HUES64 (cell line): ENCODE data around the gene VAMP8.
"Not testable (repeated sequence)": the region's sequence is repeated elsewhere in the genome, so short reads cannot be mapped to it uniquely, and the experiment has no call there.

Experiments
- H3K27ac ChIP-seq: 2 replicates; pipeline ENCODE4 v1.7.0; 2013; ENCODE audit warnings: low read depth, low read length, inconsistent platforms
- H3K27me3 ChIP-seq: 2 replicates; pipeline ENCODE4 v1.6.1; 2013; ENCODE audit warnings: mild to moderate bottlenecking, low read length; ENCODE audit not compliant: insufficient read depth
- H3K36me3 ChIP-seq: 2 replicates; pipeline ENCODE4 v1.6.1; 2013; ENCODE audit warnings: mild to moderate bottlenecking, low read length; ENCODE audit not compliant: insufficient read depth
- H3K4me1 ChIP-seq: 2 replicates; pipeline ENCODE4 v1.6.1; 2013; ENCODE audit warnings: mild to moderate bottlenecking, low read length, moderate library complexity; ENCODE audit not compliant: insufficient read depth
- H3K4me3 ChIP-seq: 2 replicates; pipeline ENCODE4 v1.5.1; 2013; ENCODE audit warnings: mild to moderate bottlenecking, low read length, moderate library complexity
- H3K9ac ChIP-seq: 2 replicates; pipeline ENCODE4 v1.6.1; 2013; ENCODE audit warnings: mild to moderate bottlenecking, low read depth, low read length
- H3K9me3 ChIP-seq: 2 replicates; pipeline ENCODE4 v1.6.1; 2013; ENCODE audit warnings: low read depth, low read length; ENCODE audit not compliant: insufficient read depth
- WGBS: fragments of 150-250, 120-280 bp; methylation state at CpG from one replicate; pipeline ENCODE4 v1.1.7; 2013; ENCODE audit warnings: missing lambda C conversion rate; 5-methylcytosine and 5-hydroxymethylcytosine counted together

The VAMP8 gene

GRCh38 chr2:85611705-85612587 lies 34.6 kb downstream of the VAMP8 start, which contains the start of gene C2orf68:
Gene C2orf68 (minus strand): TSS chr2:85612066. CDS start chr2:85611984, 82 bp downstream.
- H3K4me3 ChIP-seq: peak within 1 kb of the TSS; percentile 85
- H3K27ac ChIP-seq: peak within 1 kb of the TSS; percentile 82
- peaks cover 2% of the 10 kb centered on the region; the same call in 1 of the 2 replicates for H3K4me1 ChIP-seq
- H3K9me3 ChIP-seq: no peaks in the 10 kb centered on the region
- H3K27me3 ChIP-seq: no peaks in the 10 kb centered on the region
- WGBS: 12% methylated on average over 72 of the region's 73 CpGs
- H3K9ac ChIP-seq: peak within 1 kb of the TSS; percentile 74
- peaks cover 31% of the 10 kb centered on the region for H3K36me3 ChIP-seq

- peaks cover 3% of the 10 kb centered on the region; the same call in 1 of the 2 replicates for H3K4me1 ChIP-seq
- H3K9ac ChIP-seq: no peak overlapping the region
- H3K27me3 ChIP-seq: no peaks in the 10 kb centered on the region
- H3K4me3 ChIP-seq: no peak overlapping the region
- 96% methylated on average over 9 of the region's 10 CpGs for WGBS
- H3K9me3 ChIP-seq: no peaks in the 10 kb centered on the region
- H3K27ac ChIP-seq: no peak overlapping the region
- peaks cover 20% of the 10 kb centered on the region for H3K36me3 ChIP-seq
Observed at GRCh38 chr2:85613717-85614515, 36.5 kb downstream of the VAMP8 start.

- not testable (repeated sequence) for H3K9me3 ChIP-seq, H3K4me1 ChIP-seq, H3K4me3 ChIP-seq, H3K27me3 ChIP-seq, H3K27ac ChIP-seq, H3K9ac ChIP-seq
- WGBS: over 99% methylated on average over 7 of the region's 7 CpGs
- H3K36me3 ChIP-seq: peaks cover 22% of the 10 kb centered on the region
Observed at GRCh38 chr2:85614757-85615156, 37.4 kb downstream of the VAMP8 start.

- H3K27ac ChIP-seq: no peak overlapping the region
- H3K4me3 ChIP-seq: peak overlapping the region; percentile 82; the same call in 1 of the 2 replicates
- H3K9ac ChIP-seq: no peak overlapping the region
Observed at GRCh38 chr2:85615413-85615728, 38.0 kb downstream of the VAMP8 start.

GRCh38 chr2:85617723-85618122 lies 40.3 kb downstream of the VAMP8 start:
- WGBS: 92% methylated on average over 5 of the region's 5 CpGs
- H3K9me3 ChIP-seq, H3K27ac ChIP-seq, H3K9ac ChIP-seq, H3K4me1 ChIP-seq, H3K27me3 ChIP-seq: not testable (repeated sequence)
- Histone ChIP-seq H3K36me3 (peaks cover 46% of the 10 kb centered on the region), H3K4me3 (peak overlapping the region; percentile 82)

More at GRCh38 chr2:85615413-85615728, 38.0 kb downstream of the VAMP8 start:
- peaks cover 24% of the 10 kb centered on the region for H3K36me3 ChIP-seq
- H3K4me1 ChIP-seq: peaks cover 3% of the 10 kb centered on the region; the same call in 1 of the 2 replicates
- WGBS: 92% methylated on average over 17 of the region's 17 CpGs
- no peaks in the 10 kb centered on the region for H3K9me3 ChIP-seq
- no peaks in the 10 kb centered on the region for H3K27me3 ChIP-seq

- Histone ChIP-seq H3K4me1 (peaks cover 3% of the 10 kb centered on the region; the same call in 1 of the 2 replicates), H3K36me3 (peaks cover 65% of the 10 kb centered on the region), H3K27ac (no peak overlapping the region), H3K27me3 (no peaks in the 10 kb centered on the region), H3K9me3 (no peaks in the 10 kb centered on the region), H3K9ac (no peak overlapping the region), H3K4me3 (no peak overlapping the region)
- 98% methylated on average over 6 of the region's 6 CpGs for WGBS
Observed at GRCh38 chr2:85619617-85620016, 42.2 kb downstream of the VAMP8 start.

- Histone ChIP-seq H3K27me3 (no peaks in the 10 kb centered on the region), H3K4me1 (peaks cover 3% of the 10 kb centered on the region; the same call in 1 of the 2 replicates), H3K9me3 (no peaks in the 10 kb centered on the region), H3K36me3 (peaks cover 82% of the 10 kb centered on the region), H3K27ac (no peak overlapping the region), H3K4me3 (no peak overlapping the region), H3K9ac (no peak overlapping the region)
- 100% methylated on average over 1 of the region's 1 CpG for WGBS
Observed at GRCh38 chr2:85621338-85621737, 44.0 kb downstream of the VAMP8 start.

GRCh38 chr2:85623991-85624390 lies 46.6 kb downstream of the VAMP8 start:
- Histone ChIP-seq H3K27ac (no peak overlapping the region), H3K9me3 (no peaks in the 10 kb centered on the region), H3K36me3 (peaks cover 98% of the 10 kb centered on the region), H3K4me1 (no peaks in the 10 kb centered on the region), H3K9ac (no peak overlapping the region), H3K27me3 (no peaks in the 10 kb centered on the region), H3K4me3 (no peak overlapping the region)
- 97% methylated on average over 5 of the region's 5 CpGs for WGBS

- H3K9me3 ChIP-seq: no peaks in the 10 kb centered on the region
- no peak overlapping the region for H3K9ac ChIP-seq
- no peaks in the 10 kb centered on the region for H3K4me1 ChIP-seq
- 98% methylated on average over 2 of the region's 2 CpGs for WGBS
- no peak overlapping the region for H3K4me3 ChIP-seq
- H3K36me3 ChIP-seq: peaks cover 95% of the 10 kb centered on the region
- H3K27me3 ChIP-seq: no peaks in the 10 kb centered on the region
- no peak overlapping the region for H3K27ac ChIP-seq
Observed at GRCh38 chr2:85628658-85629057, 51.3 kb downstream of the VAMP8 start.

- H3K27ac ChIP-seq: no peak overlapping the region
- no peaks in the 10 kb centered on the region for H3K27me3 ChIP-seq
- no peak overlapping the region for H3K4me3 ChIP-seq
- WGBS: 99% methylated on average over 3 of the region's 3 CpGs
- H3K36me3 ChIP-seq: peaks cover 91% of the 10 kb centered on the region
- no peaks in the 10 kb centered on the region for H3K9me3 ChIP-seq
- H3K4me1 ChIP-seq: no peaks in the 10 kb centered on the region
- no peak overlapping the region for H3K9ac ChIP-seq
Observed at GRCh38 chr2:85631316-85631715, 53.9 kb downstream of the VAMP8 start.
